Measurements from ENCODE around the gene ANK2.

Gene ANK2

GRCh38 chr4:113248320-113248719, 198.9 kb downstream of the ANK2 start:
- H3K9me3 ChIP-seq (ENCODE audit: insufficient read depth, low read depth, low read length) = no peaks in the 10 kb centered on the region
- H3K4me3 ChIP-seq (ENCODE audit: low read length, poor library complexity, severe bottlenecking) = no peak overlapping the region
- H3K27me3 ChIP-seq (ENCODE audit: insufficient read depth, low read length, poor library complexity, severe bottlenecking) = no peaks in the 10 kb centered on the region
- H3K9me2 ChIP-seq (replicated peaks; ENCODE audit: low read depth, low read length) = no peaks in the 10 kb centered on the region
- no peaks in the 10 kb centered on the region for H3K4me1 ChIP-seq (ENCODE audit: insufficient read depth, low read length, poor library complexity, severe bottlenecking)
- no peak overlapping the region for H3K9ac ChIP-seq (ENCODE audit: low read depth, low read length, poor library complexity, severe bottlenecking)
- H3F3A ChIP-seq (ENCODE audit: low read depth) = no peaks in the 10 kb centered on the region
- no peak overlapping the region for H3K4me2 ChIP-seq (ENCODE audit: low read depth, low read length, poor library complexity, severe bottlenecking)
- H4K20me1 ChIP-seq (ENCODE audit: insufficient read depth, low read length, poor library complexity, severe bottlenecking) = no peaks in the 10 kb centered on the region
- TF ChIP-seq CTCF (conservative IDR thresholded peaks at IDR 0.05; ENCODE audit: low read length) (peak; percentile 51), EZH2phosphoT487 (IDR thresholded peaks at IDR 0.05; ENCODE audit: borderline replicate concordance) (no peak)
- H3K79me2 ChIP-seq (ENCODE audit: insufficient read depth, low read length) = no peaks in the 10 kb centered on the region
- no peak overlapping the region for H2AFZ ChIP-seq (ENCODE audit: low read length)
- H3K36me3 ChIP-seq (ENCODE audit: insufficient read depth, low read length) = no peaks in the 10 kb centered on the region

- no peaks in the 10 kb centered on the region for H3K36me3 ChIP-seq (ENCODE audit: insufficient read depth, low read length)
- no peaks in the 10 kb centered on the region for H3K27me3 ChIP-seq (ENCODE audit: insufficient read depth, low read length, poor library complexity, severe bottlenecking)
- H3K9me2 ChIP-seq (replicated peaks; ENCODE audit: low read depth, low read length) = no peaks in the 10 kb centered on the region
- no peak overlapping the region for H3K9ac ChIP-seq (ENCODE audit: low read depth, low read length, poor library complexity, severe bottlenecking)
- no peak overlapping the region for H2AFZ ChIP-seq (ENCODE audit: low read length)
- no peaks in the 10 kb centered on the region for H3K79me2 ChIP-seq (ENCODE audit: insufficient read depth, low read length)
- H3F3A ChIP-seq (ENCODE audit: low read depth) = no peaks in the 10 kb centered on the region
- no peak for TF ChIP-seq CTCF (conservative IDR thresholded peaks at IDR 0.05; ENCODE audit: low read length)
- no peak for TF ChIP-seq EZH2phosphoT487 (IDR thresholded peaks at IDR 0.05; ENCODE audit: borderline replicate concordance)
- no peak overlapping the region for H3K4me2 ChIP-seq (ENCODE audit: low read depth, low read length, poor library complexity, severe bottlenecking)
- H3K4me1 ChIP-seq (ENCODE audit: insufficient read depth, low read length, poor library complexity, severe bottlenecking) = peaks cover 9% of the 10 kb centered on the region
- no peaks in the 10 kb centered on the region for H3K9me3 ChIP-seq (ENCODE audit: insufficient read depth, low read depth, low read length)
- H3K4me3 ChIP-seq (ENCODE audit: low read length, poor library complexity, severe bottlenecking) = no peak overlapping the region
- H4K20me1 ChIP-seq (ENCODE audit: insufficient read depth, low read length, poor library complexity, severe bottlenecking) = no peaks in the 10 kb centered on the region
Measured at GRCh38 chr4:113255628-113256027, 206.2 kb downstream of the ANK2 start.

GRCh38 chr4:113256946-113257345, 207.5 kb downstream of the ANK2 start:
- no peaks in the 10 kb centered on the region for H3K79me2 ChIP-seq (ENCODE audit: insufficient read depth, low read length)
- no peaks in the 10 kb centered on the region for H3K9me2 ChIP-seq (replicated peaks; ENCODE audit: low read depth, low read length)
- H3F3A ChIP-seq (ENCODE audit: low read depth) = no peaks in the 10 kb centered on the region
- no peaks in the 10 kb centered on the region for H3K9me3 ChIP-seq (ENCODE audit: insufficient read depth, low read depth, low read length)
- H2AFZ ChIP-seq (ENCODE audit: low read length) = no peak overlapping the region
- no peaks in the 10 kb centered on the region for H4K20me1 ChIP-seq (ENCODE audit: insufficient read depth, low read length, poor library complexity, severe bottlenecking)
- no peak for TF ChIP-seq EZH2phosphoT487 (IDR thresholded peaks at IDR 0.05; ENCODE audit: borderline replicate concordance)
- TF ChIP-seq CTCF (conservative IDR thresholded peaks at IDR 0.05; ENCODE audit: low read length) = no peak
- H3K4me3 ChIP-seq (ENCODE audit: low read length, poor library complexity, severe bottlenecking) = no peak overlapping the region
- no peaks in the 10 kb centered on the region for H3K27me3 ChIP-seq (ENCODE audit: insufficient read depth, low read length, poor library complexity, severe bottlenecking)
- no peaks in the 10 kb centered on the region for H3K36me3 ChIP-seq (ENCODE audit: insufficient read depth, low read length)
- H3K4me2 ChIP-seq (ENCODE audit: low read depth, low read length, poor library complexity, severe bottlenecking) = no peak overlapping the region
- no peak overlapping the region for H3K9ac ChIP-seq (ENCODE audit: low read depth, low read length, poor library complexity, severe bottlenecking)
- peaks cover 9% of the 10 kb centered on the region for H3K4me1 ChIP-seq (ENCODE audit: insufficient read depth, low read length, poor library complexity, severe bottlenecking)

All from Loucy (cell line).